Activated CD4-positive, alpha-beta T cell treated with anti-CD3 and anti-CD28 coated beads, Interleukin-2, amount 10 ng/mL, durations not matched to agents 24 days and 14 days (primary cell): ENCODE data around the gene BATF3. TPM values are rescaled to one million over a fixed set of nuclear protein-coding genes. Genes with fewer than 3 reads are reported as not detected.

Experiments used
- total RNA-seq: library from RNA; stranded (reverse); gene quantifications from 2 replicates; pipeline ENCODE4 v1.2.3, GENCODE V29; 2022

The BATF3 gene
- total RNA-seq, 1 donor from 2014 or later = 100.0 TPM

Other genes with a start within 250 kb of the BATF3 start
- gene ATF3, start 91.1 kb downstream of the BATF3 start, total RNA-seq = 21.2 and 29.5 TPM in 2 replicates
- gene NSL1, start 91.9 kb upstream of the BATF3 start, total RNA-seq = 37.3 and 40.0 TPM in 2 replicates
- 15.1 and 16.2 TPM in 2 replicates for gene TATDN3, start 92.1 kb upstream of the BATF3 start, total RNA-seq
- not detected in 2 replicates for gene SPATA45, start 147.8 kb upstream of the BATF3 start, total RNA-seq
- gene FLVCR1, start 158.4 kb upstream of the BATF3 start, total RNA-seq = 17.9 and 21.8 TPM in 2 replicates